Measurements from ENCODE around the gene LRRC59. TPM values are rescaled to one million over a fixed set of nuclear protein-coding genes. Genes with fewer than 3 reads are reported as not detected.
"Not testable (repeated sequence)": the region's sequence is repeated elsewhere in the genome, so short reads cannot be mapped to it uniquely, and the experiment has no call there.

LRRC59 gene
- total RNA-seq, 4 donors from 2014 or later = 45.0 to 96.9 (median 64.4) TPM

- Histone ChIP-seq H3K4me3 (no peak overlapping the region), H3K9me3 (no peaks in the 10 kb centered on the region), H3K36me3 (no peaks in the 10 kb centered on the region), H3K27ac (no peak overlapping the region), H3K4me1 (no peaks in the 10 kb centered on the region), H3K27me3 (peaks cover 6% of the 10 kb centered on the region)
- in situ Hi-C loops (cut with MboI; ENCODE audit: low pct_ligation_motif_present in 1 of 4, low pct_unique_long_range_greater_than_20kb in 1 of 4, low sequenced_read_pairs in 3 of 4) (no loop called here), intact Hi-C loops (cut with DNase I; ENCODE audit: low total_unique reads) (loop anchor here (10.0 kb wide), 1 partner anchor 623 kb away; no protein-coding TSS in a partner anchor)
- no peak for TF ChIP-seq POLR2A (IDR thresholded peaks at IDR 0.05)
- no peak for TF ChIP-seq CTCF (IDR thresholded peaks at IDR 0.05)
- no peak for TF ChIP-seq POLR2AphosphoS5 (IDR thresholded peaks at IDR 0.05)
- TF ChIP-seq EP300 (IDR thresholded peaks at IDR 0.05; ENCODE audit: low read depth) = no peak
- 91 to 100% methylated on average over 1 to 2 of the region's 2 CpGs for WGBS, 2 donors (ENCODE audit: low coverage in 1 of 2)
- no peak for DNase-seq
These were observed 59.4 kb downstream of the LRRC59 start for GRCh38 chr17:50337956-50338355.

GRCh38 chr17:50333291-50334057 lies 63.8 kb downstream of the LRRC59 start:
- H3K4me1 ChIP-seq; H3K9me3 ChIP-seq; H3K36me3 ChIP-seq; H3K4me3 ChIP-seq; in situ Hi-C loops (cut with MboI; ENCODE audit: low pct_ligation_motif_present in 1 of 4, low pct_unique_long_range_greater_than_20kb in 1 of 4, low sequenced_read_pairs in 3 of 4); H3K27me3 ChIP-seq; H3K27ac ChIP-seq; DNase-seq: not testable (repeated sequence)
- 59% methylated on average over 14 of the region's 14 CpGs; no CpG with 5 or more reads in 1 of the 2 donors for WGBS, 2 donors (ENCODE audit: low coverage in 1 of 2)
- intact Hi-C loops (cut with DNase I; ENCODE audit: low total_unique reads) = loop anchor here (10.0 kb wide), 1 partner anchor 619 kb away; no protein-coding TSS in a partner anchor

- no peaks in the 10 kb centered on the region for H3K36me3 ChIP-seq
- no peak overlapping the region for H3K27ac ChIP-seq
- intact Hi-C loops (cut with DNase I; ENCODE audit: low total_unique reads) = loop anchor here (10.0 kb wide), 1 partner anchor 617 kb away; no protein-coding TSS in a partner anchor
- 69 to 70% methylated on average over 4 to 6 of the region's 6 CpGs for WGBS, 2 donors (ENCODE audit: low coverage in 1 of 2)
- DNase-seq = no peak
- peaks cover 6% of the 10 kb centered on the region for H3K27me3 ChIP-seq
- in situ Hi-C loops (cut with MboI; ENCODE audit: low pct_ligation_motif_present in 1 of 4, low pct_unique_long_range_greater_than_20kb in 1 of 4, low sequenced_read_pairs in 3 of 4) = no loop called here
- H3K4me3 ChIP-seq = no peak overlapping the region
- H3K9me3 ChIP-seq = no peaks in the 10 kb centered on the region
- no peak for TF ChIP-seq CTCF (IDR thresholded peaks at IDR 0.05)
- no peak for TF ChIP-seq EP300 (IDR thresholded peaks at IDR 0.05; ENCODE audit: low read depth)
- TF ChIP-seq POLR2AphosphoS5 (IDR thresholded peaks at IDR 0.05) = no peak
- TF ChIP-seq POLR2A (IDR thresholded peaks at IDR 0.05) = no peak
- no peaks in the 10 kb centered on the region for H3K4me1 ChIP-seq
These were observed 65.1 kb downstream of the LRRC59 start for GRCh38 chr17:50332196-50332595.

Small RNA genes lying within 50 kb of the gene (small RNA-seq; reads per million reads assigned to genes)
- 0 reads per million in 4 donors for gene RF00019

Other genes with a start within 250 kb of the LRRC59 start
- gene PPP1R9B, start 246.8 kb downstream of the LRRC59 start, total RNA-seq = 10 to 100 TPM; 19.0 to 29.9 (median 27.7) TPM
- gene SGCA, start 231.5 kb downstream of the LRRC59 start, total RNA-seq = 10 to 100 TPM in 1 of 4 donors, 1 to 10 TPM in 3; 3.7 to 65.3 (median 7.6) TPM
- gene COL1A1, start 195.9 kb downstream of the LRRC59 start, total RNA-seq = 100 to 1,000 TPM in 2 of 4 donors, 10 to 100 TPM in 2; 13.0 to 210 (median 79.8) TPM
- gene TMEM92, start 123.1 kb downstream of the LRRC59 start, total RNA-seq = 1 to 10 TPM in 2 of 4 donors, not detected in 2; 1.9 to 3.7 TPM
- 10 to 100 TPM; 21.3 to 27.3 (median 22.0) TPM for gene XYLT2, start 51.4 kb downstream of the LRRC59 start, total RNA-seq
- 10 to 100 TPM in 3 of 4 donors, 1 to 10 TPM in 1; 4.9 to 97.5 (median 46.9) TPM for gene MRPL27, start 24.3 kb downstream of the LRRC59 start, total RNA-seq
- gene EME1, start 24.3 kb downstream of the LRRC59 start, total RNA-seq = 1 to 10 TPM in 2 of 4 donors, not detected in 2; 1.4 to 1.6 TPM
- gene ACSF2, start 28.7 kb upstream of the LRRC59 start, total RNA-seq = 100 to 1,000 TPM; 165 to 460 (median 190) TPM
- 10 to 100 TPM in 3 of 4 donors, 1 to 10 TPM in 1; 9.6 to 59.8 (median 19.7) TPM for gene CHAD, start 71.4 kb upstream of the LRRC59 start, total RNA-seq
- 10 to 100 TPM; 19.1 to 35.6 (median 28.2) TPM for gene RSAD1, start 81.3 kb upstream of the LRRC59 start, total RNA-seq
- 1 to 10 TPM in 2 of 4 donors, under 1 TPM in 1, not detected in 1; 0.64 to 3.7 (median 2.7) TPM for gene MYCBPAP, start 110.9 kb upstream of the LRRC59 start, total RNA-seq
- 10 to 100 TPM; 19.2 to 95.7 (median 57.4) TPM for gene EPN3, start 135.2 kb upstream of the LRRC59 start, total RNA-seq
- gene SPATA20, start 149.7 kb upstream of the LRRC59 start, total RNA-seq = 100 to 1,000 TPM; 116 to 437 (median 228) TPM
- under 1 TPM in 1 of 4 donors, not detected in 3; 0.14 TPM for gene CACNA1G, start 163.2 kb upstream of the LRRC59 start, total RNA-seq
- 100 to 1,000 TPM; 297 to 655 (median 533) TPM for gene ABCC3, start 237.4 kb upstream of the LRRC59 start, total RNA-seq

Data from transverse colon (tissue), 4 donors.